ENCODE measurements around the gene PRMT3. TPM values are rescaled to one million over a fixed set of nuclear protein-coding genes. Genes with fewer than 3 reads are reported as not detected.

PRMT3 gene
- total RNA-seq, 1 experiment from 2014 or later: 31.4 TPM

DNA sequence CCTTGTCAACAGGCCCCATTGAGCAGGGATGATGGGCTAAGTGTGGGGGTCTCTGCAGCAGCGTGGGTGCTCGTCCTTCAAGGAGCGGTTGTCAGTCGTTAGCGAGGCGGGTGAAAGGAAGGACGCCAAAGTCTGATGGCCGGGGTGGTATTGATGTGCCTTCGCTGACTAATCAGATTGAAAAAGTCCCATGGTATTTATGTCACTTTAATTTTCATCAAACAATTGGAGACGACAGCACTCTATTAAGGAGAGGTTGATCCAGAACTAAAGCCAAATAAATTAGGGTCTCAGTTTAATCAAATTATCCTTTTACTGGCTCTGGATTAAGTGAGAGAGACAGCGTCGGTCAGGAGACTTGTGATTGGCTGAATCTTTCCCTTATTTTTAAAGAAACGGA, 14.4 kb upstream of the PRMT3 start (continued):
- TF ChIP-seq, protein P1, sequence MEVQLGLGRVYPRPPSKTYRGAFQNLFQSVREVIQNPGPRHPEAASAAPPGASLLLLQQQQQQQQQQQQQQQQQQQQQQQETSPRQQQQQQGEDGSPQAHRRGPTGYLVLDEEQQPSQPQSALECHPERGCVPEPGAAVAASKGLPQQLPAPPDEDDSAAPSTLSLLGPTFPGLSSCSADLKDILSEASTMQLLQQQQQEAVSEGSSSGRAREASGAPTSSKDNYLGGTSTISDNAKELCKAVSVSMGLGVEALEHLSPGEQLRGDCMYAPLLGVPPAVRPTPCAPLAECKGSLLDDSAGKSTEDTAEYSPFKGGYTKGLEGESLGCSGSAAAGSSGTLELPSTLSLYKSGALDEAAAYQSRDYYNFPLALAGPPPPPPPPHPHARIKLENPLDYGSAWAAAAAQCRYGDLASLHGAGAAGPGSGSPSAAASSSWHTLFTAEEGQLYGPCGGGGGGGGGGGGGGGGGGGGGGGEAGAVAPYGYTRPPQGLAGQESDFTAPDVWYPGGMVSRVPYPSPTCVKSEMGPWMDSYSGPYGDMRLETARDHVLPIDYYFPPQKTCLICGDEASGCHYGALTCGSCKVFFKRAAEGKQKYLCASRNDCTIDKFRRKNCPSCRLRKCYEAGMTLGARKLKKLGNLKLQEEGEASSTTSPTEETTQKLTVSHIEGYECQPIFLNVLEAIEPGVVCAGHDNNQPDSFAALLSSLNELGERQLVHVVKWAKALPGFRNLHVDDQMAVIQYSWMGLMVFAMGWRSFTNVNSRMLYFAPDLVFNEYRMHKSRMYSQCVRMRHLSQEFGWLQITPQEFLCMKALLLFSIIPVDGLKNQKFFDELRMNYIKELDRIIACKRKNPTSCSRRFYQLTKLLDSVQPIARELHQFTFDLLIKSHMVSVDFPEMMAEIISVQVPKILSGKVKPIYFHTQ (CRISPR knock-in tag; IDR thresholded peaks at IDR 0.05): no peak
- TF ChIP-seq, protein P2, sequence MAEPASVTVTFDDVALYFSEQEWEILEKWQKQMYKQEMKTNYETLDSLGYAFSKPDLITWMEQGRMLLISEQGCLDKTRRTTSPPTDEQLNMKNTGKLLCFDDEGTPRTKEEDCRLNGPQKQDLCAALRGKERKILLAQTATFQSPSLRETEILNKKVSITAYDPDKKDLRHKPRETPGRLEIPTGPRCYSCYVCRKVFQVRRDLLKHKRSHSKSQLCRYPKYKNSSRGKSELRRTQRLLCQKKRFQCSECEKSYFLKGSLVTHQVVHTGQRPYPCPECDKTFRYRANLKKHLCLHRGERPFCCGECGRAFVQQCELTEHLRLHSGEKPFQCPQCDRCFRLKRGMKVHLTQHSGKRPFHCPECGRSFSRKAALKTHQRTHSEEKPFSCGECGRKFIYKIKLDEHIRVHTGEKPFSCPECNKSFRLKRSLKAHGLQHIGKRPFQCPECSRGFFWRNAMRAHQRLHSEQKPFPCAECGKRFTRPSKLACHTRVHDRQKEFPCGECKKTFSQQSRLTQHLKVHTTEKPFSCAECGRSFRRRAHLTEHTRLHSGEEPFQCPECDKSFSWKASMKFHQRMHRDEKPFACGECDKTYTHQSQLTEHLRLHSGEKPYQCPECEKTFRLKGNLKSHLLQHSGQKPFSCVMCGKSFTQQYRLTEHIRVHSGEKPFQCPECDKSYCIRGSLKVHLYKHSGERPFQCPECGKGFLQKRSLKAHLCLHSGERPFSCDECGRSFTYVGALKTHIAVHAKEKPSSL (CRISPR knock-in tag; conservative IDR thresholded peaks at IDR 0.05): no peak
- TF ChIP-seq, protein P3, sequence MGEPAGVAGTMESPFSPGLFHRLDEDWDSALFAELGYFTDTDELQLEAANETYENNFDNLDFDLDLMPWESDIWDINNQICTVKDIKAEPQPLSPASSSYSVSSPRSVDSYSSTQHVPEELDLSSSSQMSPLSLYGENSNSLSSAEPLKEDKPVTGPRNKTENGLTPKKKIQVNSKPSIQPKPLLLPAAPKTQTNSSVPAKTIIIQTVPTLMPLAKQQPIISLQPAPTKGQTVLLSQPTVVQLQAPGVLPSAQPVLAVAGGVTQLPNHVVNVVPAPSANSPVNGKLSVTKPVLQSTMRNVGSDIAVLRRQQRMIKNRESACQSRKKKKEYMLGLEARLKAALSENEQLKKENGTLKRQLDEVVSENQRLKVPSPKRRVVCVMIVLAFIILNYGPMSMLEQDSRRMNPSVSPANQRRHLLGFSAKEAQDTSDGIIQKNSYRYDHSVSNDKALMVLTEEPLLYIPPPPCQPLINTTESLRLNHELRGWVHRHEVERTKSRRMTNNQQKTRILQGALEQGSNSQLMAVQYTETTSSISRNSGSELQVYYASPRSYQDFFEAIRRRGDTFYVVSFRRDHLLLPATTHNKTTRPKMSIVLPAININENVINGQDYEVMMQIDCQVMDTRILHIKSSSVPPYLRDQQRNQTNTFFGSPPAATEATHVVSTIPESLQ (CRISPR knock-in tag; IDR thresholded peaks at IDR 0.05): no peak
- no peak for TF ChIP-seq NR2C2 (CRISPR knock-in tag; IDR thresholded peaks at IDR 0.05)

DNA sequence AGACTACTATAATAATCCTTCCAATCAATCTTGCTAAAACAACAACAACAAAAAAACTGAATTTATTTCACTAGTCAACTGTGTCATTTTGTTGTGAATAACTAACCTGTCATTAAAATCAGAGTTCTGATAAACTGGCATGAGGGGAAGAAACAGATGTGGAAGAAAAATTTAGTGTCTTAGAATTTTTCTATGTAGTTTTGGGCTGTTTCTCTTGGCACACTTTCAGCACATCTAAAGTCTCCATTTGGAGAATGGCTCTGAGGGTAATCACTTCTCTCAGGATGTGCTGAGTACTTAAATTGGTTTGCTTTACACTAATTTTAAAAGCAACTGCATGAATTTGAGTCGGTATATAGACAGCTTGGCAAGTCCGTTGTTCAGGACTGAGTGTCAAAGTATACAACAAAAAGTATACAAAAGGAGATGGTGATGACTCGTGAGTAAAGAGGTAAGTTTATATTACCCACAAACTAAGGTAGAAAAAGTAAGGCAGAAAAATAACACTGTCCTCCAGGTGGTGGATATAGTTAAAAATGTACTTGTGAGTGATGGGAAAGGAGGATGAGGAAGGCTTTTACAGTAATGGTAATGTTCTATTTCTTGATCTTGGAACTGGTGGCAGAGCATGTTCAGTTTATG, 13.8 kb upstream of the PRMT3 start:
- H3K27ac Mint-ChIP-seq: no peak overlapping the region
- no peaks in the 10 kb centered on the region for H3K27me3 Mint-ChIP-seq (ENCODE audit: low read depth)
- ChIA-PET CTCF (interaction anchor here (1.5 kb wide), 1 partner anchor 245 kb away, joined by 4 read pairs; no protein-coding TSS in a partner anchor), POLR2A (no interaction called here)
- no peak overlapping the region for H3K4me3 Mint-ChIP-seq
- H3K4me1 Mint-ChIP-seq: peaks cover 24% of the 10 kb centered on the region
- DNase-seq (ENCODE audit: low spot score): no peak
- peaks cover 5% of the 10 kb centered on the region; the same call in 1 of the 2 replicates for H3K36me3 Mint-ChIP-seq
- ATAC-seq: no peak
- H3K9me3 Mint-ChIP-seq: no peaks in the 10 kb centered on the region
- TF ChIP-seq, protein P4, sequence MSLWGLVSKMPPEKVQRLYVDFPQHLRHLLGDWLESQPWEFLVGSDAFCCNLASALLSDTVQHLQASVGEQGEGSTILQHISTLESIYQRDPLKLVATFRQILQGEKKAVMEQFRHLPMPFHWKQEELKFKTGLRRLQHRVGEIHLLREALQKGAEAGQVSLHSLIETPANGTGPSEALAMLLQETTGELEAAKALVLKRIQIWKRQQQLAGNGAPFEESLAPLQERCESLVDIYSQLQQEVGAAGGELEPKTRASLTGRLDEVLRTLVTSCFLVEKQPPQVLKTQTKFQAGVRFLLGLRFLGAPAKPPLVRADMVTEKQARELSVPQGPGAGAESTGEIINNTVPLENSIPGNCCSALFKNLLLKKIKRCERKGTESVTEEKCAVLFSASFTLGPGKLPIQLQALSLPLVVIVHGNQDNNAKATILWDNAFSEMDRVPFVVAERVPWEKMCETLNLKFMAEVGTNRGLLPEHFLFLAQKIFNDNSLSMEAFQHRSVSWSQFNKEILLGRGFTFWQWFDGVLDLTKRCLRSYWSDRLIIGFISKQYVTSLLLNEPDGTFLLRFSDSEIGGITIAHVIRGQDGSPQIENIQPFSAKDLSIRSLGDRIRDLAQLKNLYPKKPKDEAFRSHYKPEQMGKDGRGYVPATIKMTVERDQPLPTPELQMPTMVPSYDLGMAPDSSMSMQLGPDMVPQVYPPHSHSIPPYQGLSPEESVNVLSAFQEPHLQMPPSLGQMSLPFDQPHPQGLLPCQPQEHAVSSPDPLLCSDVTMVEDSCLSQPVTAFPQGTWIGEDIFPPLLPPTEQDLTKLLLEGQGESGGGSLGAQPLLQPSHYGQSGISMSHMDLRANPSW (CRISPR knock-in tag; conservative IDR thresholded peaks at IDR 0.05; ENCODE audit: low read depth): no peak
- TF ChIP-seq SMAD3 (CRISPR knock-in tag; IDR thresholded peaks at IDR 0.05; ENCODE audit: borderline replicate concordance) (no peak), KAT7 (CRISPR knock-in tag; IDR thresholded peaks at IDR 0.05; ENCODE audit: borderline replicate concordance) (no peak), TP53 (CRISPR knock-in tag; IDR thresholded peaks at IDR 0.05) (no peak), EMX1 (CRISPR knock-in tag; IDR thresholded peaks at IDR 0.05) (no peak), TEAD4 (CRISPR knock-in tag; IDR thresholded peaks at IDR 0.05) (no peak), ZNF396 (CRISPR knock-in tag; IDR thresholded peaks at IDR 0.05; ENCODE audit: borderline replicate concordance) (no peak), FOXP1 (CRISPR knock-in tag; IDR thresholded peaks at IDR 0.05; ENCODE audit: borderline replicate concordance) (no peak), TEAD1 (CRISPR knock-in tag; IDR thresholded peaks at IDR 0.05) (no peak)
- TF ChIP-seq, protein P5, sequence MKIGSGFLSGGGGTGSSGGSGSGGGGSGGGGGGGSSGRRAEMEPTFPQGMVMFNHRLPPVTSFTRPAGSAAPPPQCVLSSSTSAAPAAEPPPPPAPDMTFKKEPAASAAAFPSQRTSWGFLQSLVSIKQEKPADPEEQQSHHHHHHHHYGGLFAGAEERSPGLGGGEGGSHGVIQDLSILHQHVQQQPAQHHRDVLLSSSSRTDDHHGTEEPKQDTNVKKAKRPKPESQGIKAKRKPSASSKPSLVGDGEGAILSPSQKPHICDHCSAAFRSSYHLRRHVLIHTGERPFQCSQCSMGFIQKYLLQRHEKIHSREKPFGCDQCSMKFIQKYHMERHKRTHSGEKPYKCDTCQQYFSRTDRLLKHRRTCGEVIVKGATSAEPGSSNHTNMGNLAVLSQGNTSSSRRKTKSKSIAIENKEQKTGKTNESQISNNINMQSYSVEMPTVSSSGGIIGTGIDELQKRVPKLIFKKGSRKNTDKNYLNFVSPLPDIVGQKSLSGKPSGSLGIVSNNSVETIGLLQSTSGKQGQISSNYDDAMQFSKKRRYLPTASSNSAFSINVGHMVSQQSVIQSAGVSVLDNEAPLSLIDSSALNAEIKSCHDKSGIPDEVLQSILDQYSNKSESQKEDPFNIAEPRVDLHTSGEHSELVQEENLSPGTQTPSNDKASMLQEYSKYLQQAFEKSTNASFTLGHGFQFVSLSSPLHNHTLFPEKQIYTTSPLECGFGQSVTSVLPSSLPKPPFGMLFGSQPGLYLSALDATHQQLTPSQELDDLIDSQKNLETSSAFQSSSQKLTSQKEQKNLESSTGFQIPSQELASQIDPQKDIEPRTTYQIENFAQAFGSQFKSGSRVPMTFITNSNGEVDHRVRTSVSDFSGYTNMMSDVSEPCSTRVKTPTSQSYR (CRISPR knock-in tag; IDR thresholded peaks at IDR 0.05): no peak
- TF ChIP-seq, protein P6, sequence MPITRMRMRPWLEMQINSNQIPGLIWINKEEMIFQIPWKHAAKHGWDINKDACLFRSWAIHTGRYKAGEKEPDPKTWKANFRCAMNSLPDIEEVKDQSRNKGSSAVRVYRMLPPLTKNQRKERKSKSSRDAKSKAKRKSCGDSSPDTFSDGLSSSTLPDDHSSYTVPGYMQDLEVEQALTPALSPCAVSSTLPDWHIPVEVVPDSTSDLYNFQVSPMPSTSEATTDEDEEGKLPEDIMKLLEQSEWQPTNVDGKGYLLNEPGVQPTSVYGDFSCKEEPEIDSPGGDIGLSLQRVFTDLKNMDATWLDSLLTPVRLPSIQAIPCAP (CRISPR knock-in tag; IDR thresholded peaks at IDR 0.05): no peak
- TF ChIP-seq, protein P7, sequence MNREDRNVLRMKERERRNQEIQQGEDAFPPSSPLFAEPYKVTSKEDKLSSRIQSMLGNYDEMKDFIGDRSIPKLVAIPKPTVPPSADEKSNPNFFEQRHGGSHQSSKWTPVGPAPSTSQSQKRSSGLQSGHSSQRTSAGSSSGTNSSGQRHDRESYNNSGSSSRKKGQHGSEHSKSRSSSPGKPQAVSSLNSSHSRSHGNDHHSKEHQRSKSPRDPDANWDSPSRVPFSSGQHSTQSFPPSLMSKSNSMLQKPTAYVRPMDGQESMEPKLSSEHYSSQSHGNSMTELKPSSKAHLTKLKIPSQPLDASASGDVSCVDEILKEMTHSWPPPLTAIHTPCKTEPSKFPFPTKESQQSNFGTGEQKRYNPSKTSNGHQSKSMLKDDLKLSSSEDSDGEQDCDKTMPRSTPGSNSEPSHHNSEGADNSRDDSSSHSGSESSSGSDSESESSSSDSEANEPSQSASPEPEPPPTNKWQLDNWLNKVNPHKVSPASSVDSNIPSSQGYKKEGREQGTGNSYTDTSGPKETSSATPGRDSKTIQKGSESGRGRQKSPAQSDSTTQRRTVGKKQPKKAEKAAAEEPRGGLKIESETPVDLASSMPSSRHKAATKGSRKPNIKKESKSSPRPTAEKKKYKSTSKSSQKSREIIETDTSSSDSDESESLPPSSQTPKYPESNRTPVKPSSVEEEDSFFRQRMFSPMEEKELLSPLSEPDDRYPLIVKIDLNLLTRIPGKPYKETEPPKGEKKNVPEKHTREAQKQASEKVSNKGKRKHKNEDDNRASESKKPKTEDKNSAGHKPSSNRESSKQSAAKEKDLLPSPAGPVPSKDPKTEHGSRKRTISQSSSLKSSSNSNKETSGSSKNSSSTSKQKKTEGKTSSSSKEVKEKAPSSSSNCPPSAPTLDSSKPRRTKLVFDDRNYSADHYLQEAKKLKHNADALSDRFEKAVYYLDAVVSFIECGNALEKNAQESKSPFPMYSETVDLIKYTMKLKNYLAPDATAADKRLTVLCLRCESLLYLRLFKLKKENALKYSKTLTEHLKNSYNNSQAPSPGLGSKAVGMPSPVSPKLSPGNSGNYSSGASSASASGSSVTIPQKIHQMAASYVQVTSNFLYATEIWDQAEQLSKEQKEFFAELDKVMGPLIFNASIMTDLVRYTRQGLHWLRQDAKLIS (CRISPR knock-in tag; IDR thresholded peaks at IDR 0.05; ENCODE audit: borderline replicate concordance): no peak
- TF ChIP-seq, protein P8, sequence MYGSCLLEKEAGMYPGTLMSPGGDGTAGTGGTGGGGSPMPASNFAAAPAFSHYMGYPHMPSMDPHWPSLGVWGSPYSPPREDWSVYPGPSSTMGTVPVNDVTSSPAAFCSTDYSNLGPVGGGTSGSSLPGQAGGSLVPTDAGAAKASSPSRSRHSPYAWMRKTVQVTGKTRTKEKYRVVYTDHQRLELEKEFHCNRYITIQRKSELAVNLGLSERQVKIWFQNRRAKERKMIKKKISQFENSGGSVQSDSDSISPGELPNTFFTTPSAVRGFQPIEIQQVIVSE (CRISPR knock-in tag; IDR thresholded peaks at IDR 0.05; ENCODE audit: borderline replicate concordance): no peak

Measured in WTC11 (cell line).